NCI-H146 (cell line): Measurements from ENCODE around the gene FGA.
"Not testable (repeated sequence)": the region's sequence is repeated elsewhere in the genome, so short reads cannot be mapped to it uniquely, and the experiment has no call there.

ENCODE experiments used
- DNase-seq: peaks from one replicate; lab custom pipeline; 2025; lab: John Stamatoyannopoulos, UW

FGA gene

GRCh38 chr4:154606728-154607723 is 16.5 kb upstream of the FGA start:
- no peak for DNase-seq

GRCh38 chr4:154604696-154605200 is 14.2 kb upstream of the FGA start:
- DNase-seq = no peak

GRCh38 chr4:154603033-154603943 is 12.7 kb upstream of the FGA start:
- DNase-seq = no peak

GRCh38 chr4:154602404-154603020 is 12.0 kb upstream of the FGA start:
- DNase-seq = no peak

GRCh38 chr4:154597798-154598774 is 7.5 kb upstream of the FGA start:
- DNase-seq = no peak

- DNase-seq = not testable (repeated sequence)
These were observed 6.7 kb upstream of the FGA start for GRCh38 chr4:154597281-154597680.

GRCh38 chr4:154595807-154596206 is 5.3 kb upstream of the FGA start:
- no peak for DNase-seq

GRCh38 chr4:154594343-154594742 is 3.8 kb upstream of the FGA start:
- DNase-seq = not testable (repeated sequence)

- DNase-seq = no peak
These were observed 3.3 kb upstream of the FGA start for GRCh38 chr4:154593868-154594267.

- DNase-seq = no peak
These were observed 1.3 kb upstream of the FGA start for GRCh38 chr4:154591890-154592289.

- no peak for DNase-seq
These were observed 995 bp downstream of the FGA start for GRCh38 chr4:154589296-154590197.

GRCh38 chr4:154588198-154588597 is 2.3 kb downstream of the FGA start:
- no peak for DNase-seq

- no peak for DNase-seq
These were observed 4.1 kb downstream of the FGA start for GRCh38 chr4:154586296-154587033.

GRCh38 chr4:154585369-154586018 is 5.0 kb downstream of the FGA start:
- no peak for DNase-seq

GRCh38 chr4:154584259-154584658 is 6.3 kb downstream of the FGA start:
- no peak for DNase-seq

GRCh38 chr4:154583677-154584076 is 6.9 kb downstream of the FGA start:
- DNase-seq = no peak

GRCh38 chr4:154583230-154583629 is 7.3 kb downstream of the FGA start:
- no peak for DNase-seq

- no peak for DNase-seq
These were observed 7.8 kb downstream of the FGA start for GRCh38 chr4:154582723-154583122.
